Chondrocyte (in vitro differentiated cells): ENCODE results near the gene NINJ1. TPM values are rescaled to one million over a fixed set of nuclear protein-coding genes. Genes with fewer than 3 reads are reported as not detected.

ENCODE experiments used
- DNase-seq: peaks from one replicate; pipeline ENCODE4 v3.0.0; 2021; ENCODE audit warnings: mixed read lengths, low spot score
- H3K27ac Mint-ChIP-seq: one replicate; pipeline ENCODE4 v1.8.0; 2021; ENCODE audit warnings: mild to moderate bottlenecking, moderate library complexity, mixed read lengths; ENCODE audit not compliant: unreplicated experiment
- H3K27me3 Mint-ChIP-seq: 2 replicates; pipeline ENCODE4 v1.8.0; 2021; ENCODE audit warnings: low read depth, mixed read lengths
- H3K36me3 Mint-ChIP-seq: 2 replicates; pipeline ENCODE4 v1.8.0; 2021; ENCODE audit warnings: low read depth, mixed read lengths
- H3K4me1 Mint-ChIP-seq: 2 replicates; pipeline ENCODE4 v1.8.0; 2021; ENCODE audit warnings: low read depth, mild to moderate bottlenecking, mixed read lengths
- H3K4me3 Mint-ChIP-seq: one replicate; pipeline ENCODE4 v1.8.0; 2021; ENCODE audit warnings: mild to moderate bottlenecking, moderate library complexity, mixed read lengths; ENCODE audit not compliant: unreplicated experiment
- H3K9me3 Mint-ChIP-seq: 2 replicates; pipeline ENCODE4 v1.8.0; 2021; ENCODE audit warnings: low read depth, mixed read lengths
- CTCF ChIP-seq: fragments of 200-600 bp; sonication (generic); IDR thresholded peaks from 2 replicates; pipeline ENCODE4 v1.5.0; 2021; ENCODE audit warnings: antibody characterized with exemption, mild to moderate bottlenecking, moderate library complexity
- total RNA-seq: library from RNA; stranded (reverse); gene quantifications from 3 replicates; pipeline ENCODE4 v1.2.1, GENCODE V29; 2021

The NINJ1 gene
- total RNA-seq, 1 donor from 2014 or later = 33.6 TPM

GRCh38 chr9:93173365-93174051, 39.5 kb upstream of the NINJ1 start:
- H3K27me3 Mint-ChIP-seq = peaks cover 27% of the 10 kb centered on the region
- no peak overlapping the region for H3K4me3 Mint-ChIP-seq
- TF ChIP-seq CTCF = no peak
- H3K9me3 Mint-ChIP-seq = no peaks in the 10 kb centered on the region
- H3K4me1 Mint-ChIP-seq = no peaks in the 10 kb centered on the region
- DNase-seq = no peak
- H3K36me3 Mint-ChIP-seq = peaks cover 2% of the 10 kb centered on the region
- no peak overlapping the region for H3K27ac Mint-ChIP-seq

- Mint-ChIP-seq H3K9me3 (no peaks in the 10 kb centered on the region), H3K36me3 (peaks cover 2% of the 10 kb centered on the region), H3K4me1 (no peaks in the 10 kb centered on the region), H3K27me3 (peaks cover 26% of the 10 kb centered on the region), H3K27ac (no peak overlapping the region), H3K4me3 (no peak overlapping the region)
- TF ChIP-seq CTCF = no peak
- DNase-seq = no peak
These were observed 38.8 kb upstream of the NINJ1 start for GRCh38 chr9:93172666-93173364.

GRCh38 chr9:93171261-93171990, 37.4 kb upstream of the NINJ1 start:
- H3K36me3 Mint-ChIP-seq = peaks cover 2% of the 10 kb centered on the region
- no peaks in the 10 kb centered on the region for H3K9me3 Mint-ChIP-seq
- no peaks in the 10 kb centered on the region for H3K4me1 Mint-ChIP-seq
- no peak overlapping the region for H3K4me3 Mint-ChIP-seq
- no peak for TF ChIP-seq CTCF
- H3K27me3 Mint-ChIP-seq = peaks cover 25% of the 10 kb centered on the region
- no peak overlapping the region for H3K27ac Mint-ChIP-seq
- DNase-seq = no peak

GRCh38 chr9:93170571-93170970, 36.5 kb upstream of the NINJ1 start:
- DNase-seq = no peak
- TF ChIP-seq CTCF = no peak
- Mint-ChIP-seq H3K4me3 (no peak overlapping the region), H3K27me3 (peaks cover 25% of the 10 kb centered on the region), H3K4me1 (no peaks in the 10 kb centered on the region), H3K9me3 (no peaks in the 10 kb centered on the region), H3K36me3 (peaks cover 2% of the 10 kb centered on the region), H3K27ac (no peak overlapping the region)

- H3K4me1 Mint-ChIP-seq = no peaks in the 10 kb centered on the region
- no peak for DNase-seq
- H3K36me3 Mint-ChIP-seq = peaks cover 2% of the 10 kb centered on the region
- H3K9me3 Mint-ChIP-seq = no peaks in the 10 kb centered on the region
- H3K27ac Mint-ChIP-seq = no peak overlapping the region
- peaks cover 28% of the 10 kb centered on the region for H3K27me3 Mint-ChIP-seq
- no peak overlapping the region for H3K4me3 Mint-ChIP-seq
- no peak for TF ChIP-seq CTCF
These were observed 35.4 kb upstream of the NINJ1 start for GRCh38 chr9:93169444-93169843.
